SU-DHL-6 (cell line): ENCODE data around the gene RNF157.

Source experiments
- H2AFZ ChIP-seq: fragments of 200-600 bp; sonication (generic); 2 replicates; pipeline ENCODE4 v1.6.1; 2014; ENCODE audit warnings: low read depth, mild to moderate bottlenecking, moderate library complexity, mixed read lengths, antibody characterized with exemption, low read length; ENCODE audit not compliant: severe bottlenecking
- H3F3A ChIP-seq: fragments of 200-600 bp; shearing (Covaris generic); 2 replicates; pipeline ENCODE4 v1.6.0; 2016; ENCODE audit warnings: antibody characterized with exemption, mild to moderate bottlenecking; ENCODE audit not compliant: insufficient read depth
- H3K27ac ChIP-seq: fragments of 200-600 bp; sonication (generic); 2 replicates; pipeline ENCODE4 v1.5.1; 2016; ENCODE audit warnings: low read depth, mild to moderate bottlenecking, low read length, moderate library complexity, mixed read lengths
- H3K27me3 ChIP-seq: fragments of 200-600 bp; sonication (generic), shearing (Covaris generic); 2 replicates; pipeline ENCODE4 v1.6.0; 2014; ENCODE audit warnings: mild to moderate bottlenecking, low read length
- H3K36me3 ChIP-seq: fragments of 200-600 bp; sonication (generic); 2 replicates; pipeline ENCODE4 v1.6.1; 2014; ENCODE audit warnings: mild to moderate bottlenecking, low read length, mixed read lengths
- H3K4me2 ChIP-seq: fragments of 300-600, 200-600 bp; shearing (Covaris generic), sonication (generic); 2 replicates; pipeline ENCODE4 v1.6.0; 2014; ENCODE audit warnings: low read length, low read depth, mild to moderate bottlenecking; ENCODE audit not compliant: poor library complexity, severe bottlenecking
- H3K4me3 ChIP-seq: fragments of 200-600 bp; sonication (generic); 2 replicates; pipeline ENCODE4 v1.5.1; 2014; ENCODE audit warnings: antibody characterized with exemption, low read length, mild to moderate bottlenecking, mixed read lengths; ENCODE audit not compliant: insufficient read depth, poor library complexity, severe bottlenecking
- H3K79me2 ChIP-seq: fragments of 200-600 bp; sonication (generic); 2 replicates; pipeline ENCODE4 v1.6.1; 2014; ENCODE audit warnings: mild to moderate bottlenecking, low read length, moderate library complexity; ENCODE audit not compliant: insufficient read depth
- H3K9ac ChIP-seq: fragments of 200-600 bp; sonication (generic); 2 replicates; pipeline ENCODE4 v1.7.0; 2014; ENCODE audit warnings: mild to moderate bottlenecking, low read length
- H3K9me2 ChIP-seq: fragments of 200-600 bp; sonication (generic); replicated peaks from 2 replicates; pipeline ENCODE4 v1.6.1; 2014; ENCODE audit warnings: low read length; ENCODE audit not compliant: insufficient read depth
- H3K9me3 ChIP-seq: fragments of 200-600 bp; sonication (generic); 2 replicates; pipeline ENCODE4 v1.6.1; 2014; ENCODE audit warnings: low read length, mixed read lengths; ENCODE audit not compliant: insufficient read depth
- H4K20me1 ChIP-seq: fragments of 200-600 bp; sonication (generic); 2 replicates; pipeline ENCODE4 v1.6.1; 2014; ENCODE audit warnings: low read depth, mild to moderate bottlenecking, antibody characterized with exemption, low read length, moderate library complexity, mixed read lengths
- EZH2phosphoT487 ChIP-seq: fragments of 200-600 bp; sonication (generic), shearing (Covaris generic); conservative IDR thresholded peaks from 2 replicates; pipeline ENCODE4 v1.6.1; 2018; ENCODE audit warnings: mild to moderate bottlenecking, antibody characterized with exemption, low read length, moderate library complexity, mixed read lengths
- TF ChIP-seq, protein P1 (sequence below): fragments of 200-600 bp; sonication (generic); IDR thresholded peaks from one replicate; pipeline ENCODE4 v1.5.1; 2017; ENCODE audit warnings: antibody characterized with exemption, mild to moderate bottlenecking, low read length, moderate library complexity; ENCODE audit not compliant: insufficient read depth, poor library complexity, severe bottlenecking

The RNF157 gene

GRCh38 chr17:76161619-76162266 is 78.5 kb downstream of the RNF157 start:
- H3K9ac ChIP-seq = no peak overlapping the region
- no peak overlapping the region for H3K4me2 ChIP-seq
- no peak overlapping the region for H2AFZ ChIP-seq
- H3K27me3 ChIP-seq = no peaks in the 10 kb centered on the region
- H4K20me1 ChIP-seq = no peaks in the 10 kb centered on the region
- TF ChIP-seq, protein P1, sequence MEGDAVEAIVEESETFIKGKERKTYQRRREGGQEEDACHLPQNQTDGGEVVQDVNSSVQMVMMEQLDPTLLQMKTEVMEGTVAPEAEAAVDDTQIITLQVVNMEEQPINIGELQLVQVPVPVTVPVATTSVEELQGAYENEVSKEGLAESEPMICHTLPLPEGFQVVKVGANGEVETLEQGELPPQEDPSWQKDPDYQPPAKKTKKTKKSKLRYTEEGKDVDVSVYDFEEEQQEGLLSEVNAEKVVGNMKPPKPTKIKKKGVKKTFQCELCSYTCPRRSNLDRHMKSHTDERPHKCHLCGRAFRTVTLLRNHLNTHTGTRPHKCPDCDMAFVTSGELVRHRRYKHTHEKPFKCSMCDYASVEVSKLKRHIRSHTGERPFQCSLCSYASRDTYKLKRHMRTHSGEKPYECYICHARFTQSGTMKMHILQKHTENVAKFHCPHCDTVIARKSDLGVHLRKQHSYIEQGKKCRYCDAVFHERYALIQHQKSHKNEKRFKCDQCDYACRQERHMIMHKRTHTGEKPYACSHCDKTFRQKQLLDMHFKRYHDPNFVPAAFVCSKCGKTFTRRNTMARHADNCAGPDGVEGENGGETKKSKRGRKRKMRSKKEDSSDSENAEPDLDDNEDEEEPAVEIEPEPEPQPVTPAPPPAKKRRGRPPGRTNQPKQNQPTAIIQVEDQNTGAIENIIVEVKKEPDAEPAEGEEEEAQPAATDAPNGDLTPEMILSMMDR = no peak
- TF ChIP-seq EZH2phosphoT487 = no peak
- H3K79me2 ChIP-seq = no peaks in the 10 kb centered on the region
- H3K9me2 ChIP-seq = no peaks in the 10 kb centered on the region
- no peak overlapping the region for H3K4me3 ChIP-seq
- H3K36me3 ChIP-seq = no peaks in the 10 kb centered on the region
- no peaks in the 10 kb centered on the region for H3K9me3 ChIP-seq
- H3F3A ChIP-seq = no peaks in the 10 kb centered on the region
- no peak overlapping the region for H3K27ac ChIP-seq

- H3K9ac ChIP-seq = no peak overlapping the region
- H3K9me3 ChIP-seq = no peaks in the 10 kb centered on the region
- TF ChIP-seq EZH2phosphoT487 = no peak
- TF ChIP-seq, protein P1 = no peak
- no peak overlapping the region for H3K4me2 ChIP-seq
- no peaks in the 10 kb centered on the region for H3K79me2 ChIP-seq
- no peak overlapping the region for H3K27ac ChIP-seq
- no peaks in the 10 kb centered on the region for H3K27me3 ChIP-seq
- no peaks in the 10 kb centered on the region for H3K9me2 ChIP-seq
- H2AFZ ChIP-seq = no peak overlapping the region
- no peaks in the 10 kb centered on the region for H4K20me1 ChIP-seq
- no peaks in the 10 kb centered on the region for H3F3A ChIP-seq
- no peak overlapping the region for H3K4me3 ChIP-seq
- H3K36me3 ChIP-seq = no peaks in the 10 kb centered on the region
These were observed 79.3 kb downstream of the RNF157 start for GRCh38 chr17:76160896-76161528.

DNA sequence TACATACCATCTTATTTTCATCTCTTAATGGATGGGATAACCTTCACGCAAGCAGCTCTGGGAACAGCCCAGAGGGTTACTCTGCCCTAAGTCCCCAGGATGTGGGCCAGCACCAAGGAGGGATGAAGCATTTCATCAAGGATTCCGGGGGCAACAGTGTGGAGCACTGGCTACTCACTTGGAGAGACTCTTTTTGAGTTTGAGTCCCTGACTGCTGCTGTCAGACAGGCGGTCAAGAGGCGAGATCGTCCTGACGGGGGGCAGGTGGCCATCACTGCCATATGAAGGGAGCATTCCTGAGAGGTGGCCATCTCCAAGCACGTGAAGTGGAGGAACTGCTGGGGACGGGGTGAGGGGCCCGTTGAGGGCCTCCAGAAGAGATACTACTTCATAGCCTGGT is 81.1 kb downstream of the RNF157 start:
- Histone ChIP-seq H3K9ac (no peak overlapping the region), H3F3A (no peaks in the 10 kb centered on the region), H3K27me3 (no peaks in the 10 kb centered on the region), H3K9me2 (no peaks in the 10 kb centered on the region), H2AFZ (no peak overlapping the region), H3K9me3 (no peaks in the 10 kb centered on the region), H3K27ac (no peak overlapping the region), H3K4me2 (no peak overlapping the region), H4K20me1 (no peaks in the 10 kb centered on the region), H3K79me2 (no peaks in the 10 kb centered on the region), H3K4me3 (no peak overlapping the region), H3K36me3 (no peaks in the 10 kb centered on the region)
- TF ChIP-seq EZH2phosphoT487 = no peak
- TF ChIP-seq, protein P1 = no peak
